ENCODE results near the gene AP1AR.
"Not testable (repeated sequence)": the region's sequence is repeated elsewhere in the genome, so short reads cannot be mapped to it uniquely, and the experiment has no call there.

Gene AP1AR

GRCh38 chr4:112279025-112279881 is 47.7 kb downstream of the AP1AR start:
- DNase-seq (ENCODE audit: low read depth in 2 of 2), result no peak

- DNase-seq (ENCODE audit: low read depth in 2 of 2), result no peak
Measured at GRCh38 chr4:112279882-112280315, 48.3 kb downstream of the AP1AR start.

GRCh38 chr4:112280386-112281056 is 48.9 kb downstream of the AP1AR start:
- no peak for DNase-seq (ENCODE audit: low read depth in 2 of 2)

GRCh38 chr4:112281895-112282398 is 50.4 kb downstream of the AP1AR start:
- not testable (repeated sequence) for DNase-seq (ENCODE audit: low read depth in 2 of 2)

DNA sequence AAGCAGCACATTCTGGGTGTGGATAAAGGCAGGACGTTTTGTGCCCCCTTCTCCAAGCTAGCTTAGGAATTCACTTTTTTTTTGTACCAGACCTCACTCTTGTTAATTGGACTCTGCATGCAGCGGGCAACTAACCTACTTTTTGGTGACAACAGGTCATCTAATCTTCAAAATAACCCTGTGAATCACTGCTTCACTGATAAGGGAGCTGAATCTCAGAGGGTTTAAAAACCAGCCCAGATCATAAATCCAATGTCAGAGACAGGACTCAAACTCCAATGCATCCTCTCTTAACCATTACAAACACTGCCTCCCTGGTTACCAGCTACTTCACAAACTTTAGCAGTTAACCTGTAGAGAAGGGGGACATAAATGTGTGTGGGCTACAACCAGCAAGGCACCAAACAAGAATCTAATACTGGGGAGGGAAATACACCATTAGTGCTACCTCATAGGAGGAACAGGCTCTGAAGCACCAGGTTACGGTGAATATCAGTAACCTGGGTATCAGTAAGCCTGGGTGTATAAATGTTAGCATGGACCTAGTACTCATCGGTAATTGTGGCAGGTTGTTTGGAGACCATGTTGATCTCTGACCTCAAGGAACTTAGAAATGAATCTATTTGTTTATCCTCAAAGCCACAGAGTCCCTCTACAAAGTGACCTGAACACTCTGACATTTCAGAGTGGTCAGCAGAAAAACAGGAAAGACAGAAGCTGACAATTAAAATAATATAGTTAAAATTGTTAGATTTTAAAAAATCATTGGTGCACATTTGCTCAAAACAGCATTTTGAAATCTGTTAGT is 51.5 kb downstream of the AP1AR start:
- no peak for DNase-seq (ENCODE audit: low read depth in 2 of 2)

DNA sequence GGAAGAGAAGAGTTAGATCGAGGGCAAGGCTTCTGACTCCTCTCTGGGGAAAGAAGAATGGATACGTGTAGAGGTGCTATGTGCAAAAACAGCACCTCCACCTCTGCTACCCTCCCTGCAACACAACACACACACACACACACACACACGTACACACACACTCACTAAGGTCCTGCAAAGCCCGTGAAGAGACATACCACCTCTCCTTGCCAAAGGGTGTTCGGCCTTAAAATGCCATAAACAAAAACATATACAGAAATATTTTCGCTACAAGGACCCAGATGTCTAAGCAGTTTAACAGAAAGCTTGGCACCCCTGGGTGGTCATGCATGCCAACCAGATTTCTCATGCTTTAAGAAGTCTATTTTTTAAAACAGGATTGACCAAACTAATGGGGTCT is 52.6 kb downstream of the AP1AR start:
- DNase-seq (ENCODE audit: low read depth in 2 of 2), result no peak

DNA sequence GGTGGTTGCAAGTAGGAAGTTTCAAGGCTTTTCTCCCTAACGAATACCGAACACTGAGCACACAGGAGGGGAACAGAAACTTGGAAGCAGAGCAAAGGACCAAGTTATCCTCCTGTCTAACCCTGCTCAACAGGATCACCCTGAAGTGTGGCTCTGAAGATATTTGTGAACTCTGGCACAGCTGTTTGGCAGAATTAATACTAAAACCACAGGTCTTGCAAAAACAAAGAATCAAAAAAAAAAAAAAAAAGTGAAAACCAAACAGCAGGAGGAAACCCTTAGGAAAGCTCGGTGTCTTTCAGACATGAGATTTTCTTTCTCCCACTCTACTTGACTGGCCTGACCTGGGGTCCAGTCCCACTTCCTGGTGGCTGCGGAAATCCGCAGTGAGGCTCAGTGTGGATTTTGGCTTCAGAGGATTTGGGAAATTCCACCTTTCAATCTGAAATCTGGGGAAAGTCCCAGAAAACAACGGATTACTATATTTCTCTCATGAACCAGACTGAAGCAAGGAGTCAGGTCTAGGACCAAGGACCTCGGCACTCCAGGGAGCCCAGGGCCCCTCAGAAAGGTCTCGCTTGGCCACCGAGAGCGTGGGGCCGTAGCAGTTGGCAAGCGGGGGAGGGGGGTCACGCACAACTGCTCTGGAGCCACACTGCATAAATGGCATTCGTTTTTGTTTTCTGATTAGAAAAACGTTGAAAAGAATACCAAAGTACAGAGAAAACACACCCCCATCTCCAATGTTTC is 53.2 kb downstream of the AP1AR start:
- no peak for DNase-seq (ENCODE audit: low read depth in 2 of 2)

- no peak for DNase-seq (ENCODE audit: low read depth in 2 of 2)
Measured at GRCh38 chr4:112287258-112287989, 55.8 kb downstream of the AP1AR start.

DNA sequence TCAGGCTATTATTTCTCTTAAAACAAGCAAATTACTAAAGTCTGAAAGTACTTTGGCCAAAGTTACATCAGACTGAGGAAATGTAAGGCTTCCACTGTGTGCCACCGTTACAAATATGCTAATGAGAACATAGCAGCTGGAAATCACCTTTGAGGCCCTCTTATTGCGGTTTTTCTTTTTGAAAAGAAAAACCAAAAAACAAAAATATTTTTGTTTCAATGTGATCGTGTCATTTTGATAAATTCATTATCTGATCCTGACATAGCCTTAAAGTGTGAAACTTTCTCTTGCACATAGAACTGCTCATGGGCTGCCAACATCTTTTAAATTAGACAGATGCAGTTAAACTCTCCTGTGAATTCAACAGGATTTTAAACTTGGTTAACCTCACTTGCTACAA is 56.9 kb downstream of the AP1AR start:
- DNase-seq (ENCODE audit: low read depth in 2 of 2), result no peak

DNA sequence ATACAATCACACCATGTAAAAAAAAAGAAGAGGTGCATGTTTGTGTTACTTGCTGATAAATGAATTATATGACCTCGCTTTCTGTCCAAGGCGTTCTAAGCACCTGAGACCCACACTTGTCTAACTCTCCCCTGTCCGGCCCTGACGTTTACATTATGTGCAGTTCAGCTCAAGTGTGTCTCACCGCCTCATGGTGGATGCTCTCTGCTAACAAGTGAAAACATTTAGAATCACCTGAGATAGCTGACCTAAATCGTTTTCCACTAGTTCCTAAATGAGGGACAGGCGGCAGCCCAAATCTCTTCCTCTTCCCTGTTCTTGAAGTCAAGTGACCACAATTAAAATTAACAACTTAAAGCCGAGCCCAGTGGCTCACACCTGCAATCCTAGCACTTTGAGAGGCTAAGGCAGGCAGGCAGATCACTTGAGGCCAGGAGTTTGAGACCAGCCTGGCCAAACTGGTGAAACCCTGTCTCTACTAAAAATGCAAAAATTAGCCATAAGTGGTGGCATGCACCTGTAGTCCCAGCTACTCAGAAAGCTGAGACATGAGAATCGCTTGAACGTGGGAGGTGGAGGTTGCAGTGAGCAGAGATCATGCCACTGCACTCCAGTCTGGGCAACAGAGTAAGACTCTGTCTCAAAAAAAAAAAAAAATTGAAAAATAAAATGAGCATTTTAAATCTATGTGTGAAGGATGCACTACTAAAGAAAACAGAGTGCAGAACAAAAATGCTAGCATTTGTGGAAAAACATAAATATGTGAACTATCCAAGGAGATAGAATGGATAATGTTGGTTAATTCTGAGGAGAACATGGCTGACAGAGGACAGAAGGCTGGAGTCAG is 58.0 kb downstream of the AP1AR start:
- no peak for DNase-seq (ENCODE audit: low read depth in 2 of 2)

- DNase-seq (ENCODE audit: low read depth in 2 of 2), result no peak
Measured at GRCh38 chr4:112290341-112290740, 58.8 kb downstream of the AP1AR start.

GRCh38 chr4:112296949-112297880 is 65.6 kb downstream of the AP1AR start, which contains the start of gene ALPK1:
Gene ALPK1 (plus strand): TSS chr4:112297369.
- DNase-seq (ENCODE audit: low read depth in 2 of 2), result peak; percentile 84 to 85

DNA sequence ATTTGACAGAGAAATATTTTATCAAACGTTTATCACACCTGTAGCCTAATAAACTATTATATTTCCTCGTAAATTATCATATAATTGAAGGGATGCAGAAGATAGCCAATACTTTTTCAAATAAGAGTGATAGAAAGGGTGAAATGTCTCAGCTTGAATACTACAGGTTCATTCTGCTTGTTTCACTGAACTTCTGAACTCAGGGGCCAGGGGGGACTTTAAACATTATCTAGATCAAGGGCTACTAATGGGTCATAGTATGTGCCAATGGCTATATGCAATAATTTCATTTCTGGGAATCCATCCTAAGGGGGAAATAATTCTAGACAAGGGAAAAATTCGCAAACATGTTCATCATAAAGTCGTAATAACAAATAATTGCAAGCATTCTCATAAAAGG is 68.1 kb downstream of the AP1AR start:
- DNase-seq (ENCODE audit: low read depth in 2 of 2), result no peak

GRCh38 chr4:112302320-112303274 is 71.0 kb downstream of the AP1AR start:
- DNase-seq (ENCODE audit: low read depth in 2 of 2), result no peak

DNA sequence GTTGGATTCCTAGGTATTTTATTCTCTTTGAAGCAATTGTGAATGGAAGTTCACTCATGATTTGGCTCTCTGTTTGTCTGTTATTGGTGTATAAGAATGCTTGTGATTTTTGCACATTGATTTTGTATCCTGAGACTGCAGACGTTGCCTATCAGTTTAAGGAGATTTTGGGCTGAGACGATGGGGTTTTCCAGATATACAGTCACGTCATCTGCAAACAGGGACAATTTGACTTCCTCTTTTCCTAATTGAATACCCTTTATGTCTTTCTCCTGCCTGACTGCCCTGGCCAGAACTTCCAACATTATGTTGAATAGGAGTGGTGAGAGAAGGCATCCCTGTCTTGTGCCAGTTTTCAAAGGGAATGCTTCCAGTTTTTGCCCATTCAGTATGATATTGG is 73.9 kb downstream of the AP1AR start:
- DNase-seq (ENCODE audit: low read depth in 2 of 2), result not testable (repeated sequence)

GRCh38 chr4:112309263-112309791 is 77.7 kb downstream of the AP1AR start:
- DNase-seq (ENCODE audit: low read depth in 2 of 2), result peak; percentile 38 to 41

GRCh38 chr4:112311516-112311915 is 79.9 kb downstream of the AP1AR start:
- DNase-seq (ENCODE audit: low read depth in 2 of 2), result no peak

All from fibroblast of skin of left quadriceps (primary cell).